ENCODE measurements around the gene GNB1L.

The GNB1L gene

GRCh38 chr22:19877626-19878339 lies 23.1 kb upstream of the GNB1L start:
- no peak for DNase-seq (ENCODE audit: insufficient read length, low spot score)
- no peak for TF ChIP-seq CTCF (IDR thresholded peaks at IDR 0.05; ENCODE audit: insufficient read depth, missing control alignments)
- FAIRE-seq, result no peak

GRCh38 chr22:19876941-19877625 lies 22.4 kb upstream of the GNB1L start:
- FAIRE-seq, result no peak
- DNase-seq (ENCODE audit: insufficient read length, low spot score), result no peak
- TF ChIP-seq CTCF (IDR thresholded peaks at IDR 0.05; ENCODE audit: insufficient read depth, missing control alignments), result no peak

- no peak for TF ChIP-seq CTCF (IDR thresholded peaks at IDR 0.05; ENCODE audit: insufficient read depth, missing control alignments)
- FAIRE-seq, result no peak
- no peak for DNase-seq (ENCODE audit: insufficient read length, low spot score)
Observed at GRCh38 chr22:19876314-19876940, 21.8 kb upstream of the GNB1L start.

GRCh38 chr22:19875531-19876313 lies 21.0 kb upstream of the GNB1L start:
- DNase-seq (ENCODE audit: insufficient read length, low spot score), result no peak
- no peak for FAIRE-seq
- TF ChIP-seq CTCF (IDR thresholded peaks at IDR 0.05; ENCODE audit: insufficient read depth, missing control alignments), result no peak

- no peak for FAIRE-seq
- DNase-seq (ENCODE audit: insufficient read length, low spot score), result no peak
- no peak for TF ChIP-seq CTCF (IDR thresholded peaks at IDR 0.05; ENCODE audit: insufficient read depth, missing control alignments)
Observed at GRCh38 chr22:19875061-19875530, 20.4 kb upstream of the GNB1L start.

- FAIRE-seq (no peak), DNase-seq (ENCODE audit: insufficient read length, low spot score) (no peak)
- TF ChIP-seq CTCF (IDR thresholded peaks at IDR 0.05; ENCODE audit: insufficient read depth, missing control alignments), result no peak
Observed at GRCh38 chr22:19874307-19875060, 19.8 kb upstream of the GNB1L start.

Data from D721Med (cell line).